Upper lobe of right lung (tissue), 1 donor: ENCODE measurements around the gene AQR. TPM values are rescaled to one million over a fixed set of nuclear protein-coding genes. Genes with fewer than 3 reads are reported as not detected.

Experiments used
- ATAC-seq: fragments of 200-7000 bp; cut with Tn5 transposase; one replicate; pipeline ENCODE4 v1.9.1; 2020; ENCODE audit warnings: mild to moderate bottlenecking, moderate library complexity
- DNase-seq: peaks from one replicate; pipeline ENCODE4 v3.0.0-alpha.2; 2020
- H3K27ac ChIP-seq: fragments of 200-600 bp; one replicate; pipeline ENCODE4 v1.8.0; 2022
- H3K27me3 ChIP-seq: fragments of 200-600 bp; one replicate; pipeline ENCODE4 v1.8.0; 2022; ENCODE audit warnings: mild to moderate bottlenecking
- H3K36me3 ChIP-seq: fragments of 200-600 bp; one replicate; pipeline ENCODE4 v1.8.0; 2022
- H3K4me1 ChIP-seq: fragments of 200-600 bp; one replicate; pipeline ENCODE4 v1.8.0; 2022
- H3K4me3 ChIP-seq: fragments of 200-600 bp; one replicate; pipeline ENCODE4 v1.8.0; 2022; ENCODE audit warnings: mild to moderate bottlenecking
- H3K9me3 ChIP-seq: fragments of 200-600 bp; one replicate; pipeline ENCODE4 v1.8.0; 2022
- intact Hi-C: fragments of 100-400 bp; cut with DNase I; formaldehyde crosslinking; loops from one replicate; pipeline ENCODE4 v1.11.0; 2022
- total RNA-seq: library from RNA; stranded (reverse); fragmentation: NEBNext Ultra II Directional; extraction: Animal tissue kit (Norgen Biotek cat#: 25700); gene quantifications from one replicate; pipeline ENCODE4 v1.2.1, GENCODE V29; 2021
- TF ChIP-seq, protein P1 (sequence below): fragments of 200-600 bp; IDR thresholded peaks from one replicate; pipeline ENCODE4 v1.8.0; 2022; ENCODE audit warnings: antibody characterized with exemption
- donor health status: DM: no; HTN: yes; CAD: no; lungs with severe emphysema.

The AQR gene
- total RNA-seq, 1 donor from 2014 or later, result 28.2 TPM

DNA sequence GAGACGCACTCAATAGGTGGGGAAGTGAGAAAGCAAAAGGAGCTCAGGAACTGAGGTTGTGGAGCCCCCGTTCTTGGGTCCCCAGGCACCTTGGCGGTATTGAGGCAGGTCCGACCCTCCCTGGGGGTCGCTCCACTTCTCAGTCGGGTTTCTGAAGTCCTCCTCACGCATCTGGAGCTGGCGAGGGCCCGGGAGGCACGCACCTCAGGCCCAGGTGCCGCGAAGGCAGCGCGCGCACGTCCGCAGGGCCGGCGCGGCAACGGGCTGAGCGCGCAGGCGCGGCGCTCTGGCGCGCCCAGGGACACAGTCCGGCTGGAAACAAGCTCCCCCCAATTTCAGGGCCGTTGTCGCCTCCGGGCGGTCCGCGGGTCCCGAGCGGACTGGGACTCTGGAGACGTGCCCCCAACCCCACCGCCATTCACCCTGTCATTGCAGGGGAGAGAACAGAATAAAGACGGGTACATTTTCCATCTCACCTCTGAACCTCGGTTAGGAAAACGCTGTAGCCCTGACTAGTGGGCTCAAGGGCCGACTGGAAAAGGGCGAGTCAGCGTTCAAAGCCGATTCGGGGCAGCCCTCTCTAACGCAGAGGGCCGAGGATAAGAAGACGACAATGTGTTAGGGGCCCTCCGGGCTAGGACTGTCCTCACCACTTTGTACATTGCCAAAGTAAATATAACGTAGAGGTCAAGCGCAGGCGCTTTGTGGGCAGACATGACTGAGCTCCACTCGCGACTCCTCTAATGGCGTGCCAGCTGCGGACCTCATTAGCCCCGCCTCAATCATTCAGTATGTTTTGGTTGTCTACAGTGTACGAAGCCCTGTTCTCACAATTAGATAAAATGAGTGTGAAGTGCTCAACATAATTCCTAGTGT lies 18.7 kb upstream of the AQR start, which contains the start of gene ZNF770:
TSS of gene ZNF770 (minus strand) at position 261 of the 876 bp plus-strand sequence. CDS start 4,853 bp downstream, outside the sequence.
- no peaks in the 10 kb centered on the region for H3K9me3 ChIP-seq
- peak within 1 kb of the TSS; percentile 99 for H3K27ac ChIP-seq
- no peaks in the 10 kb centered on the region for H3K27me3 ChIP-seq
- DNase-seq (peak; percentile 91), ATAC-seq (peak; percentile 98)
- peaks cover 8% of the 10 kb centered on the region for H3K36me3 ChIP-seq
- peak within 1 kb of the TSS; percentile 90 for H3K4me3 ChIP-seq
- intact Hi-C loops, result no loop called here
- peaks cover 37% of the 10 kb centered on the region for H3K4me1 ChIP-seq
- TF ChIP-seq, protein P1, sequence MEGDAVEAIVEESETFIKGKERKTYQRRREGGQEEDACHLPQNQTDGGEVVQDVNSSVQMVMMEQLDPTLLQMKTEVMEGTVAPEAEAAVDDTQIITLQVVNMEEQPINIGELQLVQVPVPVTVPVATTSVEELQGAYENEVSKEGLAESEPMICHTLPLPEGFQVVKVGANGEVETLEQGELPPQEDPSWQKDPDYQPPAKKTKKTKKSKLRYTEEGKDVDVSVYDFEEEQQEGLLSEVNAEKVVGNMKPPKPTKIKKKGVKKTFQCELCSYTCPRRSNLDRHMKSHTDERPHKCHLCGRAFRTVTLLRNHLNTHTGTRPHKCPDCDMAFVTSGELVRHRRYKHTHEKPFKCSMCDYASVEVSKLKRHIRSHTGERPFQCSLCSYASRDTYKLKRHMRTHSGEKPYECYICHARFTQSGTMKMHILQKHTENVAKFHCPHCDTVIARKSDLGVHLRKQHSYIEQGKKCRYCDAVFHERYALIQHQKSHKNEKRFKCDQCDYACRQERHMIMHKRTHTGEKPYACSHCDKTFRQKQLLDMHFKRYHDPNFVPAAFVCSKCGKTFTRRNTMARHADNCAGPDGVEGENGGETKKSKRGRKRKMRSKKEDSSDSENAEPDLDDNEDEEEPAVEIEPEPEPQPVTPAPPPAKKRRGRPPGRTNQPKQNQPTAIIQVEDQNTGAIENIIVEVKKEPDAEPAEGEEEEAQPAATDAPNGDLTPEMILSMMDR, result no peak

DNA sequence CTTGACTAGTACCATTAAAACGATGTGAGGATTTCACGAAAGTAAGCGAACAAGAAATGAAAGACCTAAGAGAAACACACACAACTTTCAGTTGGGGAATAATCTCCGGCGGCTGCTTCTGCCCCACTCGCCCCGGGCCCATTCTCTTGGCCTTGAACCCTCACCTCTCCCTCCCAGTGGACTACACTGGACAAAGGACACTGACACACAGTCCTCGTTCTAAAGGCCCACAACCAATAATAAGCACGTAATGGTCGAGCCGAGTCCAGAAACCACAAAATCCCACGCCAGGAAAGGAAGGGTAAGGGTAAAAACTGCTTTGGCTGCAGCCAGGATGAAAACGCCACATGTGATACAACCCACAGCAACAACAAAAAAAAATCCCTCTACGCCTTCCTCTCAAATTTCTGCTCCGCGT lies 18.1 kb upstream of the AQR start:
- Histone ChIP-seq H3K27ac (peak overlapping the region; percentile 99), H3K4me3 (peak overlapping the region; percentile 90), H3K27me3 (no peaks in the 10 kb centered on the region), H3K4me1 (peaks cover 37% of the 10 kb centered on the region), H3K36me3 (peaks cover 14% of the 10 kb centered on the region), H3K9me3 (no peaks in the 10 kb centered on the region)
- ATAC-seq (peak; percentile 2), DNase-seq (no peak)
- intact Hi-C loops, result no loop called here
- TF ChIP-seq, protein P1, result no peak

DNA sequence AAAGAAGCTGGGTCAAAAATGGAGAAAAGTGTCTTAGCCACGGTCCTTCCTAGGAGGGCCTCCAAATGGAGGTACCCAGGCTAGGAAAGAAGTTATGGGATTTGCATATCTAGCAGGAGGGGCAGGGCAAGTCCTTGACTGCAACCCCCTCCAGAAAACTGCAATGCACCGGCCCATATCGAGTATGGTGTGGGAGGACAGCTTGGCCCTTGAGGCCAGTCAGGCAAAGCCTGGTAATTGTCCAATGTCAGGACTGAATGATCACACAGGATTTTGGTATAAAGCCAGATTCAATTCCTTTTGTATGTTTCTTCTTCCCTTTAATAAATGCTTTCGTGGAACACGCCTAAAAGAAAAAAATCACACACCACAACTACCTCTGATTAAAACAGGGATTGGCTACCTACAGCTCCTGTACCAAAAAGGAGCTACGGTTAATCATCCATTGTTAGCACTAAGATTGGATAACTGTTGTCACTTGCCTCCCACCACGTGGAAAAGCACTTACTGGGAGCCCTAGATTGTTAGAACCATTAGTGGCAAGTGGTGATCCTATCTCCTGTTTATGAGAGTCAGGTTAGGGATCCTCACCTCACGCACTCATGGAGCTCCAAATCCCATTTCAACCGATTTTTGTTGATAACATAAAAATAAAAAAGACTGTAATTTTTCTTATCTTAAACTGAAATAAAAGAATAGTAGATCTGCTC lies 17.4 kb upstream of the AQR start:
- intact Hi-C loops, result no loop called here
- TF ChIP-seq, protein P1, result no peak
- Histone ChIP-seq H3K4me1 (peaks cover 37% of the 10 kb centered on the region), H3K9me3 (no peaks in the 10 kb centered on the region), H3K27me3 (no peaks in the 10 kb centered on the region), H3K4me3 (peak overlapping the region; percentile 90), H3K27ac (peak overlapping the region; percentile 99), H3K36me3 (peaks cover 21% of the 10 kb centered on the region)
- ATAC-seq (no peak), DNase-seq (no peak)

- H3K4me3 ChIP-seq, result peak overlapping the region; percentile 90
- TF ChIP-seq, protein P1, result no peak
- no peaks in the 10 kb centered on the region for H3K27me3 ChIP-seq
- H3K27ac ChIP-seq, result no peak overlapping the region
- no peaks in the 10 kb centered on the region for H3K9me3 ChIP-seq
- peaks cover 37% of the 10 kb centered on the region for H3K4me1 ChIP-seq
- intact Hi-C loops, result no loop called here
- no peak for ATAC-seq
- peaks cover 27% of the 10 kb centered on the region for H3K36me3 ChIP-seq
- no peak for DNase-seq
Observed at GRCh38 chr15:34986326-34986725, 16.8 kb upstream of the AQR start.

DNA sequence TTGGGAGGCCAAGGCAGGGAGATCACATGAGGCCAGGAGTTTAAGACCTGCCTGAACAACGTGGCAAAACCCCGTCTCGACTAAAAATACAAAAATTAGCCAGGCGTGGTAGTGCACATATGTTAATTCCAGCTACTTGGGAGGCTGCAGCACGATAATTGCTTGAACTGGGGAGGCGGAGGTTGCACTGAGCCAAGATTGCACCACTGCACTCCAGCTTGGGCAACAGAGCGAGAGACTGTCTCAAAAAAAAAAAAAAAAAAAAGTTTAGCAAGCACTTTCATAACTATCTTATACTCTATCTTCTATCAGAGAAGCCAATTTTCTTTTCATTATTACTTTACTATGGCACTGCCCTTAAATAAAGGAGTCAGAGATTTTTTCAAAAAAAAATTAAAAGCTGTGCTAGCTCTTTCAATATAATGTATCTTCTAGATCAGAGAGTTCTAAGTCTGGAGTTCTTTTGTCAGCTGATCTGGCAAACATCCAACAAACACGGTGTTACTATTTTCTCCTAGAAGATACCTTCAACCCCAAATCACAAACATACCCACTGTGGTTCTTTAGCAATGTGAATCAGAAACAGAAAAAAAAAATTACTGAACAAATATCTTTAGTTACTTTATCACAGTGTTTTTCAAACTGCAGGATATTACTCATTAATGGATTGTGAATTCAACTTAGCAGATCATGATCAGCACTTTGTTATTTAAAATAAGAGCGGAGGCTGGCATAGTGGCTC lies 15.5 kb upstream of the AQR start:
- H3K36me3 ChIP-seq, result peaks cover 31% of the 10 kb centered on the region
- peak; percentile 78 for DNase-seq
- intact Hi-C loops, result no loop called here
- H3K9me3 ChIP-seq, result no peaks in the 10 kb centered on the region
- no peak for ATAC-seq
- no peak overlapping the region for H3K27ac ChIP-seq
- H3K27me3 ChIP-seq, result no peaks in the 10 kb centered on the region
- TF ChIP-seq, protein P1, result no peak
- peak overlapping the region; percentile 4 for H3K4me3 ChIP-seq
- peaks cover 37% of the 10 kb centered on the region for H3K4me1 ChIP-seq
